Liver (tissue), 3 donors: ENCODE measurements around the gene GABBR2.
A peak's percentile ranks its signal among the peaks of the same experiment; 100 is the strongest.

ENCODE experiments used
- FOXA1 ChIP-seq: IDR thresholded peaks from 2 replicates; pipeline ENCODE4 v1.6.1; 2016; ENCODE audit warnings: antibody characterized with exemption
- HNF4G ChIP-seq: IDR thresholded peaks from 2 replicates; pipeline ENCODE4 v1.6.1; 2016; ENCODE audit warnings: antibody characterized with exemption
- JUND ChIP-seq, 2 donors: IDR thresholded peaks; 2 replicates each; pipeline ENCODE4 v1.6.1; 2016; ENCODE audit warnings: antibody characterized with exemption in 2 of 2
- RAD21 ChIP-seq, 2 donors: IDR thresholded peaks; 2 replicates each; pipeline ENCODE4 v1.6.1; 2016; ENCODE audit warnings: antibody characterized with exemption in 2 of 2, mild to moderate bottlenecking in 2 of 2
- RXRA ChIP-seq, 2 donors: IDR thresholded peaks; 2 replicates each; pipeline ENCODE4 v1.6.1; 2017 to 2018; ENCODE audit warnings: antibody characterized with exemption in 2 of 2, mild to moderate bottlenecking in 1 of 2
- TAF1 ChIP-seq: conservative IDR thresholded peaks from 2 replicates; pipeline ENCODE4 v1.6.1; 2016; ENCODE audit warnings: antibody characterized with exemption, mild to moderate bottlenecking
- YY1 ChIP-seq: IDR thresholded peaks from 2 replicates; pipeline ENCODE4 v1.6.1; 2016; ENCODE audit warnings: antibody characterized with exemption, mild to moderate bottlenecking
- TF ChIP-seq, protein P1 (sequence below): IDR thresholded peaks from 2 replicates; pipeline ENCODE4 v1.6.1; 2016; ENCODE audit warnings: antibody characterized with exemption
- TF ChIP-seq, protein P2 (sequence below): fragments of 150-350 bp; IDR thresholded peaks from 2 replicates; pipeline ENCODE4 v1.5.1; 2017; ENCODE audit warnings: improper control_type of control experiment, low read depth, low read length; ENCODE audit not compliant: missing input control
- TF ChIP-seq, protein P3 (sequence below): IDR thresholded peaks from 2 replicates; pipeline ENCODE4 v1.6.1; 2016; ENCODE audit warnings: antibody characterized with exemption
- TF ChIP-seq, protein P4 (sequence below): IDR thresholded peaks from 2 replicates; pipeline ENCODE4 v1.6.1; 2016; ENCODE audit warnings: antibody characterized with exemption, mild to moderate bottlenecking
- TF ChIP-seq, protein P5 (sequence below): IDR thresholded peaks from 2 replicates; pipeline ENCODE4 v1.6.1; 2016; ENCODE audit warnings: antibody characterized with exemption
- donor health status: healthy.
- donor health status: healthy.

DNA sequence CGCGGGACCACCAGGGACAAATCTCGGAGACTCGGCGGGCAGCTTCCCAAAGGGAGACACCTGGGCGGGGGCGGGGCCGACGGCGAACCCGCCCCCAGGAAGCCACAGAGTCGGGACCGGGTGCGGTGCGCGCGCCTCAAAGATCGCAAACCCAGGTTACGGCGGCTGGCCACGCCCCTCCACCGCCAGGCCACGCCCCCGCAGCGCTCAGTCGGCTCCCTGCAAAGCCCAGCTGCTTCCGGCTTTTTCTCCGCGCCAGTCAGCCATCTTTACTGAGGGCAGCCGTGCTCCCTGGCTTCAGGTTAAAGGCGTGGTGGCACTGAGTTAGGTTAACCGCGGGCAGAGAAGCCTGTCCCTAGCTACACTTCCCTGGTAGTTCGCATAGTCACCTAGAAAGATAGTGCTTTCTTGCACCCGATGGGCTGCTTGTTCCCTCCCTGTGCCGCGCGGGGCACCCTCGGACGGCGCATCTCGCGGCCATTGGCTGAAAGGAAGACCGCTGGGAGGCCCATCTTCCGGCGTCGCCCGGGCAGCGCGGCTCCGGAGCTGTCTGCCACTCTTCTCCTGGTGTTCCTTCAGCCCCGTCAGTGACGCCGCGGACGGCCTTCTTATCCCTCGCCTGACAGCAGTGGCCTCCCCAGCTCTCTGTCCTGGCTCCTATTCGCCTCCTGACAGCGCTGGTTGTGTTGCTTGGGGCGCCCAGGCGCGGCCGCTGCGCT lies 453.0 kb downstream of the GABBR2 start, which contains the start of gene TBC1D2:
- TF ChIP-seq, protein P1, sequence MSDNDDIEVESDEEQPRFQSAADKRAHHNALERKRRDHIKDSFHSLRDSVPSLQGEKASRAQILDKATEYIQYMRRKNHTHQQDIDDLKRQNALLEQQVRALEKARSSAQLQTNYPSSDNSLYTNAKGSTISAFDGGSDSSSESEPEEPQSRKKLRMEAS: peak; percentile 64
- TF ChIP-seq, protein P2, sequence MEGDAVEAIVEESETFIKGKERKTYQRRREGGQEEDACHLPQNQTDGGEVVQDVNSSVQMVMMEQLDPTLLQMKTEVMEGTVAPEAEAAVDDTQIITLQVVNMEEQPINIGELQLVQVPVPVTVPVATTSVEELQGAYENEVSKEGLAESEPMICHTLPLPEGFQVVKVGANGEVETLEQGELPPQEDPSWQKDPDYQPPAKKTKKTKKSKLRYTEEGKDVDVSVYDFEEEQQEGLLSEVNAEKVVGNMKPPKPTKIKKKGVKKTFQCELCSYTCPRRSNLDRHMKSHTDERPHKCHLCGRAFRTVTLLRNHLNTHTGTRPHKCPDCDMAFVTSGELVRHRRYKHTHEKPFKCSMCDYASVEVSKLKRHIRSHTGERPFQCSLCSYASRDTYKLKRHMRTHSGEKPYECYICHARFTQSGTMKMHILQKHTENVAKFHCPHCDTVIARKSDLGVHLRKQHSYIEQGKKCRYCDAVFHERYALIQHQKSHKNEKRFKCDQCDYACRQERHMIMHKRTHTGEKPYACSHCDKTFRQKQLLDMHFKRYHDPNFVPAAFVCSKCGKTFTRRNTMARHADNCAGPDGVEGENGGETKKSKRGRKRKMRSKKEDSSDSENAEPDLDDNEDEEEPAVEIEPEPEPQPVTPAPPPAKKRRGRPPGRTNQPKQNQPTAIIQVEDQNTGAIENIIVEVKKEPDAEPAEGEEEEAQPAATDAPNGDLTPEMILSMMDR: no peak
- TF ChIP-seq YY1 (peak; percentile 100), TAF1 (peak; percentile 69), JUND (IDR thresholded peaks at IDR 0.05) (peak in 1 of 2 donors; percentile 20), FOXA1 (peak; percentile 26), RXRA (IDR thresholded peaks at IDR 0.05) (peak; percentile 26 to 57), HNF4G (peak; percentile 28), RAD21 (IDR thresholded peaks at IDR 0.05) (peak; percentile 29 to 30)
- TF ChIP-seq, protein P3, sequence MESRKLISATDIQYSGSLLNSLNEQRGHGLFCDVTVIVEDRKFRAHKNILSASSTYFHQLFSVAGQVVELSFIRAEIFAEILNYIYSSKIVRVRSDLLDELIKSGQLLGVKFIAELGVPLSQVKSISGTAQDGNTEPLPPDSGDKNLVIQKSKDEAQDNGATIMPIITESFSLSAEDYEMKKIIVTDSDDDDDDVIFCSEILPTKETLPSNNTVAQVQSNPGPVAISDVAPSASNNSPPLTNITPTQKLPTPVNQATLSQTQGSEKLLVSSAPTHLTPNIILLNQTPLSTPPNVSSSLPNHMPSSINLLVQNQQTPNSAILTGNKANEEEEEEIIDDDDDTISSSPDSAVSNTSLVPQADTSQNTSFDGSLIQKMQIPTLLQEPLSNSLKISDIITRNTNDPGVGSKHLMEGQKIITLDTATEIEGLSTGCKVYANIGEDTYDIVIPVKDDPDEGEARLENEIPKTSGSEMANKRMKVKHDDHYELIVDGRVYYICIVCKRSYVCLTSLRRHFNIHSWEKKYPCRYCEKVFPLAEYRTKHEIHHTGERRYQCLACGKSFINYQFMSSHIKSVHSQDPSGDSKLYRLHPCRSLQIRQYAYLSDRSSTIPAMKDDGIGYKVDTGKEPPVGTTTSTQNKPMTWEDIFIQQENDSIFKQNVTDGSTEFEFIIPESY: peak; percentile 26
- TF ChIP-seq, protein P4, sequence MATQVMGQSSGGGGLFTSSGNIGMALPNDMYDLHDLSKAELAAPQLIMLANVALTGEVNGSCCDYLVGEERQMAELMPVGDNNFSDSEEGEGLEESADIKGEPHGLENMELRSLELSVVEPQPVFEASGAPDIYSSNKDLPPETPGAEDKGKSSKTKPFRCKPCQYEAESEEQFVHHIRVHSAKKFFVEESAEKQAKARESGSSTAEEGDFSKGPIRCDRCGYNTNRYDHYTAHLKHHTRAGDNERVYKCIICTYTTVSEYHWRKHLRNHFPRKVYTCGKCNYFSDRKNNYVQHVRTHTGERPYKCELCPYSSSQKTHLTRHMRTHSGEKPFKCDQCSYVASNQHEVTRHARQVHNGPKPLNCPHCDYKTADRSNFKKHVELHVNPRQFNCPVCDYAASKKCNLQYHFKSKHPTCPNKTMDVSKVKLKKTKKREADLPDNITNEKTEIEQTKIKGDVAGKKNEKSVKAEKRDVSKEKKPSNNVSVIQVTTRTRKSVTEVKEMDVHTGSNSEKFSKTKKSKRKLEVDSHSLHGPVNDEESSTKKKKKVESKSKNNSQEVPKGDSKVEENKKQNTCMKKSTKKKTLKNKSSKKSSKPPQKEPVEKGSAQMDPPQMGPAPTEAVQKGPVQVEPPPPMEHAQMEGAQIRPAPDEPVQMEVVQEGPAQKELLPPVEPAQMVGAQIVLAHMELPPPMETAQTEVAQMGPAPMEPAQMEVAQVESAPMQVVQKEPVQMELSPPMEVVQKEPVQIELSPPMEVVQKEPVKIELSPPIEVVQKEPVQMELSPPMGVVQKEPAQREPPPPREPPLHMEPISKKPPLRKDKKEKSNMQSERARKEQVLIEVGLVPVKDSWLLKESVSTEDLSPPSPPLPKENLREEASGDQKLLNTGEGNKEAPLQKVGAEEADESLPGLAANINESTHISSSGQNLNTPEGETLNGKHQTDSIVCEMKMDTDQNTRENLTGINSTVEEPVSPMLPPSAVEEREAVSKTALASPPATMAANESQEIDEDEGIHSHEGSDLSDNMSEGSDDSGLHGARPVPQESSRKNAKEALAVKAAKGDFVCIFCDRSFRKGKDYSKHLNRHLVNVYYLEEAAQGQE: peak; percentile 30
- TF ChIP-seq, protein P5, sequence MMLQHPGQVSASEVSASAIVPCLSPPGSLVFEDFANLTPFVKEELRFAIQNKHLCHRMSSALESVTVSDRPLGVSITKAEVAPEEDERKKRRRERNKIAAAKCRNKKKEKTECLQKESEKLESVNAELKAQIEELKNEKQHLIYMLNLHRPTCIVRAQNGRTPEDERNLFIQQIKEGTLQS: no peak
